K562 (cell line): ENCODE measurements around the gene GIPC3. TPM values are rescaled to one million over a fixed set of nuclear protein-coding genes. Genes with fewer than 3 reads are reported as not detected.

Source experiments
- CBX8 ChIP-seq: fragments of 200-600 bp; sonication (generic); IDR thresholded peaks from 2 replicates; pipeline ENCODE4 v1.6.1; 2012; ENCODE audit warnings: borderline replicate concordance, mixed run types, low read depth, mild to moderate bottlenecking, moderate library complexity, mixed read lengths, low read length, control low read depth, inconsistent platforms; ENCODE audit not compliant: poor library complexity, severe bottlenecking; ENCODE audit errors: extremely low read depth
- CHD1 ChIP-seq: fragments of 200-600 bp; sonication (generic); IDR thresholded peaks from one replicate; pipeline ENCODE4 v1.6.1; 2012; ENCODE audit warnings: mild to moderate bottlenecking, moderate library complexity, low read length, inconsistent platforms
- E2F1 ChIP-seq: sonication (generic); formaldehyde crosslinking; IDR thresholded peaks from 2 replicates; pipeline ENCODE4 v1.8.1; 2023; ENCODE audit warnings: mild to moderate bottlenecking, missing genetic modification reagents, moderate library complexity
- EHMT2 ChIP-seq: fragments of 450-650 bp; IDR thresholded peaks from 2 replicates; pipeline ENCODE4 v1.6.1; 2018; ENCODE audit warnings: antibody characterized with exemption
- EP300 ChIP-seq: IDR thresholded peaks from 2 replicates; pipeline ENCODE4 v1.6.1; 2012; ENCODE audit warnings: low read length, improper control_type of control experiment
- HCFC1 ChIP-seq: IDR thresholded peaks from 2 replicates; pipeline ENCODE4 v1.6.1; 2012; ENCODE audit warnings: low read depth, low read length, improper control_type of control experiment
- JUN ChIP-seq, 2 experiments: sonication (generic) in 1 of 2; formaldehyde crosslinking in 1 of 2; IDR thresholded peaks; 2 replicates each; pipeline versions ENCODE4 v1.6.1 to v1.8.0; 2012 to 2022; ENCODE audit warnings: borderline replicate concordance in 2 of 2, mild to moderate bottlenecking in 2 of 2, improper control_type of control experiment in 1 of 2, low read depth in 1 of 2, low read length in 1 of 2, missing genetic modification reagents in 1 of 2
- KAT7 ChIP-seq: sonication (generic); formaldehyde crosslinking; IDR thresholded peaks from 2 replicates; pipeline ENCODE4 v1.8.0; 2022; ENCODE audit warnings: missing genetic modification reagents, mild to moderate bottlenecking, borderline replicate concordance
- NCOA1 ChIP-seq: fragments of 450-650 bp; IDR thresholded peaks from 2 replicates; pipeline ENCODE4 v1.6.1; 2016; ENCODE audit warnings: low read depth
- PHF20 ChIP-seq: fragments of 450-650 bp; IDR thresholded peaks from 2 replicates; pipeline ENCODE4 v1.6.1; 2018; ENCODE audit not compliant: partially characterized antibody
- PRPF4 ChIP-seq: fragments of 200-400 bp; formaldehyde crosslinking; IDR thresholded peaks from one replicate; pipeline ENCODE4 v1.6.1; 2017; ENCODE audit warnings: low read length, low read depth, mild to moderate bottlenecking; ENCODE audit not compliant: insufficient read depth, poor library complexity, severe bottlenecking
- RBM17 ChIP-seq: fragments of 200-400 bp; formaldehyde crosslinking; IDR thresholded peaks from 2 replicates; pipeline ENCODE4 v1.6.1; 2017; ENCODE audit warnings: low read depth, mild to moderate bottlenecking, low read length, borderline replicate concordance
- RBM25 ChIP-seq: fragments of 200-400 bp; formaldehyde crosslinking; IDR thresholded peaks from 2 replicates; pipeline ENCODE4 v1.6.1; 2018; ENCODE audit warnings: low read length, low read depth, moderate library complexity; ENCODE audit not compliant: severe bottlenecking
- RFX7 ChIP-seq: fragments of 250-450 bp; sonication (Bioruptor Pico); IDR thresholded peaks from 2 replicates; pipeline ENCODE4 v1.5.1; 2021; ENCODE audit warnings: mild to moderate bottlenecking
- SETDB1 ChIP-seq: IDR thresholded peaks from one replicate; pipeline ENCODE4 v1.6.1; 2012; ENCODE audit warnings: low read length, control low read depth, inconsistent platforms
- SLC30A9 ChIP-seq: fragments of 250-450 bp; sonication (Bioruptor Pico); IDR thresholded peaks from 2 replicates; pipeline ENCODE4 v1.8.0; 2022; ENCODE audit warnings: mild to moderate bottlenecking, moderate library complexity
- SMARCE1 ChIP-seq: fragments of 450-650 bp; IDR thresholded peaks from 2 replicates; pipeline ENCODE4 v1.7.1; 2016; ENCODE audit warnings: mild to moderate bottlenecking
- TBP ChIP-seq: optimal IDR thresholded peaks from 2 replicates; pipeline ENCODE3; 2011; ENCODE audit warnings: low read depth, low read length, improper control_type of control experiment
- TEAD2 ChIP-seq: fragments of 450-650 bp; IDR thresholded peaks from 2 replicates; pipeline ENCODE4 v1.6.1; 2016; ENCODE audit warnings: missing genetic modification characterization, control low read depth, missing compliant biosample characterization
- ZNF184 ChIP-seq: sonication (generic); formaldehyde crosslinking; IDR thresholded peaks from 2 replicates; pipeline ENCODE4 v1.5.0; 2020; ENCODE audit warnings: missing genetic modification reagents
- ZNF212 ChIP-seq: fragments of 450-650 bp; formaldehyde crosslinking; IDR thresholded peaks from 2 replicates; pipeline ENCODE4 v1.4.0; 2020; ENCODE audit warnings: mild to moderate bottlenecking
- ZNF507 ChIP-seq: conservative IDR thresholded peaks from 2 replicates; pipeline ENCODE4 v1.6.1; 2017; ENCODE audit warnings: missing genetic modification characterization, missing compliant biosample characterization
- ZNF589 ChIP-seq: fragments of 200-800 bp; sonication (Bioruptor generic); IDR thresholded peaks from 2 replicates; pipeline ENCODE4 v1.6.1; 2016; ENCODE audit warnings: low read depth, missing genetic modification characterization, missing compliant biosample characterization
- ZNF609 ChIP-seq: sonication (generic); formaldehyde crosslinking; IDR thresholded peaks from 2 replicates; pipeline ENCODE4 v1.8.1; 2023; ENCODE audit warnings: missing genetic modification reagents, mild to moderate bottlenecking, borderline replicate concordance
- ZNF778 ChIP-seq: fragments of 450-650 bp; formaldehyde crosslinking; IDR thresholded peaks from 2 replicates; pipeline ENCODE4 v1.4.0; 2020; ENCODE audit warnings: mild to moderate bottlenecking, moderate library complexity
- polyA plus RNA-seq, 8 experiments: library from polyadenylated mRNA; depleted of rRNA in 4 of 8; stranded (reverse) in 5 of 8; unstranded in 3 of 8; fragments of >200 nt; fragmentation: Nextera tagmentation in 2 of 8; fragmentation: Illumina TruSeq in 1 of 8; extraction: Ambion mirVana in 2 of 8; extraction: Trizol in 1 of 8; gene quantifications; 2 replicates each; pipeline versions ENCODE4 v1.2.1 to v1.2.3, GENCODE V29; 2011 to 2014; ENCODE audit warnings: inconsistent platforms in 1 of 8, missing spikeins in 1 of 8
- total RNA-seq, 7 experiments: library from RNA; depleted of rRNA in 6 of 7; stranded (reverse); fragments of >200 nt in 6 of 7; fragmentation: Illumina TruSeq in 2 of 7; extraction: Trizol in 2 of 7; gene quantifications; 2 replicates each; pipeline versions ENCODE4 v1.2.1 to v1.2.3, GENCODE V29; 2011 to 2021; ENCODE audit warnings: low replicate concordance in 1 of 7

Gene GIPC3
- total and polyA plus RNA-seq, 9 of the 15 experiments (the other 6 are each of a cell fraction or from before 2014, with no cell fraction given) = 0.03 to 3.6 (median 1.5) TPM; not detected in 1

- no peak for TF ChIP-seq ZNF609 (CRISPR knock-in tag)
- no peak for TF ChIP-seq PRPF4
- TF ChIP-seq ZNF212 = no peak
- TF ChIP-seq PHF20 = no peak
- no peak for TF ChIP-seq EP300
- no peak for TF ChIP-seq E2F1 (CRISPR knock-in tag)
- no peak for TF ChIP-seq RFX7 (CRISPR knock-in tag)
- no peak for TF ChIP-seq SETDB1
- TF ChIP-seq SLC30A9 (CRISPR knock-in tag) = no peak
- no peak for TF ChIP-seq CBX8
- no peak for TF ChIP-seq RBM17
- peak; percentile 79 for TF ChIP-seq CHD1
- TF ChIP-seq HCFC1 = no peak
- TF ChIP-seq ZNF184 (CRISPR knock-in tag) = no peak
- no peak for TF ChIP-seq ZNF778 (CRISPR knock-in tag)
- TF ChIP-seq NCOA1 = no peak
- 0 out of 2 replicates have a peak, but pooled peaks have one; percentile 18 for TF ChIP-seq SMARCE1
- TF ChIP-seq ZNF589 = no peak
- TF ChIP-seq KAT7 (CRISPR knock-in tag) = 0 out of 2 replicates have a peak, but pooled peaks have one; percentile 20
- TF ChIP-seq ZNF507 (tag) = no peak
- no peak for TF ChIP-seq TBP
- no peak for TF ChIP-seq RBM25
- no peak for TF ChIP-seq TEAD2 (tag)
- no peak for TF ChIP-seq EHMT2
- TF ChIP-seq JUN (IDR thresholded peaks at IDR 0.05; ENCODE audit: borderline replicate concordance, low read depth, low read length) = no peak
- TF ChIP-seq JUN (CRISPR knock-in tag; IDR thresholded peaks at IDR 0.05; ENCODE audit: borderline replicate concordance) = no peak
These were observed 40.8 kb downstream of the GIPC3 start (continued) for GRCh38 chr19:3625996-3626472.
